PC-3 (cell line): Measurements from ENCODE around the gene USP40. TPM values are rescaled to one million over a fixed set of nuclear protein-coding genes. Genes with fewer than 3 reads are reported as not detected.

Source experiments
- ATAC-seq: fragments of 200-7000 bp; cut with Tn5 transposase; 2 replicates; pipeline ENCODE4 v1.9.1; 2020; ENCODE audit warnings: mild to moderate bottlenecking, moderate library complexity
- BruUV-seq: library from RNA; stranded (reverse); fragments of 400-500 nt; replicated peaks from 2 replicates; lab custom pipeline; 2021; lab: Mats Ljungman, UMichigan
- CTCF ChIA-PET: fragments of 300-600 bp; sonication (Branson Sonifier 250); formaldehyde crosslinking; loops from one replicate; lab custom pipeline; 2022; ENCODE audit warnings: antibody characterized with exemption; lab: Charles Lee
- POLR2A ChIA-PET: fragments of 300-600 bp; sonication (Branson Sonifier 250); formaldehyde crosslinking; loops from one replicate; lab custom pipeline; 2022; ENCODE audit warnings: antibody characterized with exemption; ENCODE audit not compliant: unreplicated experiment; lab: Charles Lee
- DNase-seq: peaks from one replicate; pipeline ENCODE4 v3.0.0-alpha.2; 2015
- H2AFZ ChIP-seq: fragments of 300-600 bp; sonication (generic); 2 replicates; pipeline ENCODE4 v1.6.0; 2016; ENCODE audit warnings: antibody characterized with exemption, low read length
- H3F3A ChIP-seq: fragments of 300-600 bp; sonication (generic); one replicate; pipeline ENCODE4 v1.6.0; 2017; ENCODE audit warnings: antibody characterized with exemption, low read length, control low read depth, mild to moderate bottlenecking; ENCODE audit not compliant: unreplicated experiment
- H3K27ac ChIP-seq: fragments of 300-600 bp; sonication (generic); 2 replicates; pipeline ENCODE4 v1.5.1; 2016; ENCODE audit warnings: mild to moderate bottlenecking, low read length
- H3K27me3 ChIP-seq: fragments of 300-600 bp; sonication (generic); 2 replicates; pipeline ENCODE4 v1.6.1; 2016; ENCODE audit warnings: low read length, mixed read lengths
- H3K36me3 ChIP-seq: fragments of 300-600 bp; sonication (generic); 2 replicates; pipeline ENCODE4 v1.6.1; 2016; ENCODE audit warnings: low read depth, mixed run types, low read length, mixed read lengths
- H3K4me1 ChIP-seq: fragments of 300-600 bp; sonication (generic); 2 replicates; pipeline ENCODE4 v1.5.1; 2016; ENCODE audit warnings: low read length; ENCODE audit not compliant: insufficient read depth
- H3K4me2 ChIP-seq: fragments of 300-600 bp; sonication (generic); 2 replicates; pipeline ENCODE4 v1.6.0; 2016; ENCODE audit warnings: low read length
- H3K4me3 ChIP-seq: fragments of 300-600 bp; sonication (generic); 2 replicates; pipeline ENCODE4 v1.5.1; 2016; ENCODE audit warnings: mild to moderate bottlenecking, low read length, mixed read lengths
- H3K79me2 ChIP-seq: fragments of 300-600 bp; sonication (generic); 2 replicates; pipeline ENCODE4 v1.6.1; 2017; ENCODE audit warnings: low read length, mixed read lengths
- H3K9ac ChIP-seq: fragments of 300-600 bp; sonication (generic); 2 replicates; pipeline ENCODE4 v1.6.0; 2016; ENCODE audit warnings: mild to moderate bottlenecking, low read length
- H3K9me2 ChIP-seq: fragments of 300-600 bp; sonication (generic); replicated peaks from 2 replicates; pipeline ENCODE4 v1.6.1; 2016; ENCODE audit warnings: mixed run types, low read length, mixed read lengths
- H3K9me3 ChIP-seq: fragments of 300-600 bp; sonication (generic); 2 replicates; pipeline ENCODE4 v1.6.1; 2016; ENCODE audit warnings: low read length, mixed read lengths
- H4K20me1 ChIP-seq: fragments of 300-600 bp; sonication (generic); 2 replicates; pipeline ENCODE4 v1.6.1; 2016; ENCODE audit warnings: low read length, mixed read lengths
- CTCF ChIP-seq: fragments of 300-600 bp; sonication (generic); conservative IDR thresholded peaks from 2 replicates; pipeline ENCODE4 v1.5.1; 2017; ENCODE audit warnings: antibody characterized with exemption, low read depth, mild to moderate bottlenecking, low read length
- EZH2 ChIP-seq: fragments of 300-600 bp; sonication (generic); IDR thresholded peaks from one replicate; pipeline ENCODE4 v1.6.1; 2017; ENCODE audit warnings: antibody characterized with exemption, mild to moderate bottlenecking, low read length; ENCODE audit not compliant: unreplicated experiment
- EZH2phosphoT487 ChIP-seq: fragments of 300-600 bp; sonication (generic); IDR thresholded peaks from 2 replicates; pipeline ENCODE4 v1.6.1; 2018; ENCODE audit warnings: mild to moderate bottlenecking, antibody characterized with exemption, low read length, borderline replicate concordance
- intact Hi-C: fragments of 100-400 bp; cut with micrococcal nuclease; formaldehyde crosslinking; loops from 2 replicates; pipeline ENCODE4 v1.9.0; 2023
- total RNA-seq: library from RNA; depleted of rRNA; stranded (reverse); fragments of >200 nt; gene quantifications from 2 replicates; pipeline ENCODE4 v1.2.3, GENCODE V29; 2014

The USP40 gene
- total RNA-seq, 1 experiment from 2014 or later, result 32.1 TPM

GRCh38 chr2:233542507-233542906 lies 24.1 kb downstream of the USP40 start:
- ATAC-seq (no peak), DNase-seq (no peak)
- Histone ChIP-seq H3K9me2 (no peaks in the 10 kb centered on the region), H4K20me1 (no peaks in the 10 kb centered on the region), H3K79me2 (no peaks in the 10 kb centered on the region), H3K27ac (no peak overlapping the region), H3K9ac (no peak overlapping the region), H3K27me3 (no peaks in the 10 kb centered on the region), H3K9me3 (no peaks in the 10 kb centered on the region), H3K4me3 (no peak overlapping the region), H2AFZ (no peak overlapping the region), H3K36me3 (peaks cover 14% of the 10 kb centered on the region; the same call in 1 of the 2 replicates), H3K4me2 (no peak overlapping the region), H3K4me1 (no peaks in the 10 kb centered on the region), H3F3A (no peaks in the 10 kb centered on the region)
- CTCF ChIA-PET, result no interaction called here
- intact Hi-C loops, result no loop called here
- POLR2A ChIA-PET, result interaction anchor here (0.7 kb wide), 1 partner anchor 47 kb away, joined by 5 read pairs; no protein-coding TSS in a partner anchor
- TF ChIP-seq EZH2phosphoT487 (no peak), CTCF (no peak), EZH2 (no peak)
- BruUV-seq, result no TSS peak

- Histone ChIP-seq H3K27me3 (no peaks in the 10 kb centered on the region), H3K4me2 (no peak overlapping the region), H3K9me2 (no peaks in the 10 kb centered on the region), H3K9ac (no peak overlapping the region), H3K4me1 (no peaks in the 10 kb centered on the region), H3K9me3 (no peaks in the 10 kb centered on the region), H3K79me2 (no peaks in the 10 kb centered on the region), H3K4me3 (no peak overlapping the region), H3F3A (no peaks in the 10 kb centered on the region), H3K27ac (no peak overlapping the region), H3K36me3 (peaks cover 4% of the 10 kb centered on the region; the same call in 1 of the 2 replicates), H4K20me1 (no peaks in the 10 kb centered on the region), H2AFZ (no peak overlapping the region)
- ATAC-seq (no peak), DNase-seq (no peak)
- POLR2A ChIA-PET, result no interaction called here
- CTCF ChIA-PET, result no interaction called here
- intact Hi-C loops, result no loop called here
- TF ChIP-seq EZH2 (no peak), CTCF (no peak), EZH2phosphoT487 (no peak)
- BruUV-seq, result no TSS peak
Observed at GRCh38 chr2:233538741-233539140, 27.8 kb downstream of the USP40 start.

GRCh38 chr2:233535271-233535670 lies 31.3 kb downstream of the USP40 start:
- ATAC-seq, result no peak
- no peaks in the 10 kb centered on the region for H3F3A ChIP-seq
- POLR2A ChIA-PET, result no interaction called here
- no peaks in the 10 kb centered on the region for H3K27me3 ChIP-seq
- no peak for DNase-seq
- H3K9ac ChIP-seq, result no peak overlapping the region
- no peaks in the 10 kb centered on the region for H3K4me1 ChIP-seq
- H3K36me3 ChIP-seq, result peaks cover 2% of the 10 kb centered on the region; the same call in 1 of the 2 replicates
- TF ChIP-seq EZH2phosphoT487 (no peak), EZH2 (no peak), CTCF (no peak)
- CTCF ChIA-PET, result no interaction called here
- H3K4me3 ChIP-seq, result no peak overlapping the region
- no peaks in the 10 kb centered on the region for H4K20me1 ChIP-seq
- BruUV-seq, result no TSS peak
- intact Hi-C loops, result no loop called here
- no peaks in the 10 kb centered on the region for H3K9me3 ChIP-seq
- H3K79me2 ChIP-seq, result no peaks in the 10 kb centered on the region
- H2AFZ ChIP-seq, result no peak overlapping the region
- H3K27ac ChIP-seq, result no peak overlapping the region
- H3K4me2 ChIP-seq, result no peak overlapping the region
- no peaks in the 10 kb centered on the region for H3K9me2 ChIP-seq
